Effector memory CD4-positive, alpha-beta T cell (primary cell): ENCODE measurements around the gene GNAQ.

Source experiments
- DNase-seq, 3 donors: peaks; one replicate each; pipeline ENCODE4 v3.0.0-alpha.2; 2020
- H3K27ac ChIP-seq: 2 replicates; pipeline ENCODE4 v1.7.0; 2013; ENCODE audit warnings: mild to moderate bottlenecking, low read length, moderate library complexity; ENCODE audit not compliant: insufficient read depth, poor library complexity, severe bottlenecking
- H3K27me3 ChIP-seq: replicated peaks from 2 replicates; pipeline ENCODE4 v1.7.0; 2013; ENCODE audit warnings: mild to moderate bottlenecking, low read length; ENCODE audit not compliant: insufficient read depth, control insufficient read depth, poor library complexity, severe bottlenecking
- H3K36me3 ChIP-seq: 2 replicates; pipeline ENCODE4 v1.7.0; 2013; ENCODE audit warnings: mild to moderate bottlenecking, low read length, moderate library complexity; ENCODE audit not compliant: control insufficient read depth, insufficient read depth
- H3K4me1 ChIP-seq: 2 replicates; pipeline ENCODE4 v1.7.0; 2013; ENCODE audit warnings: low read length, mild to moderate bottlenecking; ENCODE audit not compliant: control insufficient read depth, insufficient read depth, poor library complexity, severe bottlenecking
- H3K4me3 ChIP-seq: 2 replicates; pipeline ENCODE4 v1.7.0; 2013; ENCODE audit warnings: low read length, low read depth, mild to moderate bottlenecking; ENCODE audit not compliant: insufficient read depth, poor library complexity, severe bottlenecking
- H3K9me3 ChIP-seq: 2 replicates; pipeline ENCODE4 v1.7.0; 2013; ENCODE audit warnings: mild to moderate bottlenecking, low read length, moderate library complexity; ENCODE audit not compliant: control insufficient read depth

Gene GNAQ

GRCh38 chr9:77680581-77680980 lies 351.0 kb downstream of the GNAQ start:
- DNase-seq, result no peak
- no peaks in the 10 kb centered on the region for H3K9me3 ChIP-seq

GRCh38 chr9:77679661-77680368 lies 351.8 kb downstream of the GNAQ start:
- Histone ChIP-seq H3K9me3 (no peaks in the 10 kb centered on the region), H3K27ac (no peak overlapping the region), H3K4me1 (no peaks in the 10 kb centered on the region), H3K36me3 (no peaks in the 10 kb centered on the region), H3K4me3 (no peak overlapping the region), H3K27me3 (no peaks in the 10 kb centered on the region)
- no peak for DNase-seq

More at GRCh38 chr9:77680581-77680980, 351.0 kb downstream of the GNAQ start:
- Histone ChIP-seq H3K27ac (no peak overlapping the region), H3K36me3 (no peaks in the 10 kb centered on the region), H3K27me3 (no peaks in the 10 kb centered on the region), H3K4me3 (no peak overlapping the region), H3K4me1 (no peaks in the 10 kb centered on the region)

- no peaks in the 10 kb centered on the region for H3K36me3 ChIP-seq
- H3K27me3 ChIP-seq, result no peaks in the 10 kb centered on the region
- DNase-seq, result no peak
- no peaks in the 10 kb centered on the region for H3K4me1 ChIP-seq
- H3K4me3 ChIP-seq, result no peak overlapping the region
- no peaks in the 10 kb centered on the region for H3K9me3 ChIP-seq
- H3K27ac ChIP-seq, result no peak overlapping the region
These were observed 352.5 kb downstream of the GNAQ start for GRCh38 chr9:77679088-77679487.

GRCh38 chr9:77677957-77678535 lies 353.6 kb downstream of the GNAQ start:
- DNase-seq, result no peak

GRCh38 chr9:77677397-77677796 lies 354.2 kb downstream of the GNAQ start:
- Histone ChIP-seq H3K4me3 (no peak overlapping the region), H3K4me1 (no peaks in the 10 kb centered on the region), H3K9me3 (no peaks in the 10 kb centered on the region), H3K27me3 (no peaks in the 10 kb centered on the region), H3K27ac (no peak overlapping the region), H3K36me3 (no peaks in the 10 kb centered on the region)
- no peak for DNase-seq

More at GRCh38 chr9:77677957-77678535, 353.6 kb downstream of the GNAQ start:
- no peaks in the 10 kb centered on the region for H3K36me3 ChIP-seq
- H3K4me1 ChIP-seq, result no peaks in the 10 kb centered on the region
- no peaks in the 10 kb centered on the region for H3K27me3 ChIP-seq
- no peaks in the 10 kb centered on the region for H3K9me3 ChIP-seq
- no peak overlapping the region for H3K4me3 ChIP-seq
- no peak overlapping the region for H3K27ac ChIP-seq

GRCh38 chr9:77673941-77674791 lies 357.4 kb downstream of the GNAQ start:
- no peak for DNase-seq

GRCh38 chr9:77672183-77672582 lies 359.4 kb downstream of the GNAQ start:
- H3K36me3 ChIP-seq, result no peaks in the 10 kb centered on the region
- H3K27ac ChIP-seq, result no peak overlapping the region
- no peak overlapping the region for H3K4me3 ChIP-seq
- H3K9me3 ChIP-seq, result no peaks in the 10 kb centered on the region
- no peaks in the 10 kb centered on the region for H3K4me1 ChIP-seq
- no peak for DNase-seq
- no peaks in the 10 kb centered on the region for H3K27me3 ChIP-seq

More at GRCh38 chr9:77673941-77674791, 357.4 kb downstream of the GNAQ start:
- no peaks in the 10 kb centered on the region for H3K27me3 ChIP-seq
- no peak overlapping the region for H3K27ac ChIP-seq
- H3K36me3 ChIP-seq, result no peaks in the 10 kb centered on the region
- no peaks in the 10 kb centered on the region for H3K9me3 ChIP-seq
- H3K4me3 ChIP-seq, result no peak overlapping the region
- no peaks in the 10 kb centered on the region for H3K4me1 ChIP-seq

- no peak for DNase-seq
These were observed 364.5 kb downstream of the GNAQ start for GRCh38 chr9:77667151-77667550.

More at GRCh38 chr9:77667151-77667550, 364.5 kb downstream of the GNAQ start:
- Histone ChIP-seq H3K27me3 (no peaks in the 10 kb centered on the region), H3K9me3 (no peaks in the 10 kb centered on the region), H3K4me3 (no peak overlapping the region), H3K4me1 (no peaks in the 10 kb centered on the region), H3K27ac (no peak overlapping the region), H3K36me3 (no peaks in the 10 kb centered on the region)
